NCI-H146 treated with DMSO at 0.1 percent for 48 hours (cell line): ENCODE measurements around the gene MEGF9.

Experiments
- DNase-seq: peaks from one replicate; lab custom pipeline; 2025; ENCODE audit not compliant: unreplicated experiment; lab: John Stamatoyannopoulos, UW

MEGF9 gene

GRCh38 chr9:120707170-120707569 is 7.1 kb downstream of the MEGF9 start:
- DNase-seq: no peak

- DNase-seq: no peak
These were observed 9.1 kb downstream of the MEGF9 start for GRCh38 chr9:120705174-120705573.

GRCh38 chr9:120702075-120702474 is 12.2 kb downstream of the MEGF9 start:
- DNase-seq: no peak

GRCh38 chr9:120701248-120701647 is 13.0 kb downstream of the MEGF9 start:
- DNase-seq: no peak

GRCh38 chr9:120698766-120699165 is 15.5 kb downstream of the MEGF9 start:
- DNase-seq: no peak

DNA sequence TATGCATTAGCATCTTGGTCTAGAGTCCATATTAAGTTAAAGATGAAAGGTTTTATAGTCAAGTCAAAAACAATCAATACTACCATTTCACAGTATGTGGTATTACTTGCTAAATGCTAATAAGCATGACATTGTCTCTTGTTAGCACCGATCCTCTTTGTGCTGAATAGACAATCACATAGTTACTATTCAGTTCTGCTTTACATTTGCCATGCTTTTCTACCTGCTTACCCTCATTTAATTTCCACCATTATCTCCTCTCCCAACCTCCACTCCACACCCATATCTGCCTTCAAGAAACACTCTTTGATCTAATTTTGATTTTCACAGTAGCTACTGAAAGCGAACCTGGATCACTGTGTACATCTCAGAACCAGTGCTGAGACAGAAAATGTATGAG is 16.8 kb downstream of the MEGF9 start:
- DNase-seq: no peak

DNA sequence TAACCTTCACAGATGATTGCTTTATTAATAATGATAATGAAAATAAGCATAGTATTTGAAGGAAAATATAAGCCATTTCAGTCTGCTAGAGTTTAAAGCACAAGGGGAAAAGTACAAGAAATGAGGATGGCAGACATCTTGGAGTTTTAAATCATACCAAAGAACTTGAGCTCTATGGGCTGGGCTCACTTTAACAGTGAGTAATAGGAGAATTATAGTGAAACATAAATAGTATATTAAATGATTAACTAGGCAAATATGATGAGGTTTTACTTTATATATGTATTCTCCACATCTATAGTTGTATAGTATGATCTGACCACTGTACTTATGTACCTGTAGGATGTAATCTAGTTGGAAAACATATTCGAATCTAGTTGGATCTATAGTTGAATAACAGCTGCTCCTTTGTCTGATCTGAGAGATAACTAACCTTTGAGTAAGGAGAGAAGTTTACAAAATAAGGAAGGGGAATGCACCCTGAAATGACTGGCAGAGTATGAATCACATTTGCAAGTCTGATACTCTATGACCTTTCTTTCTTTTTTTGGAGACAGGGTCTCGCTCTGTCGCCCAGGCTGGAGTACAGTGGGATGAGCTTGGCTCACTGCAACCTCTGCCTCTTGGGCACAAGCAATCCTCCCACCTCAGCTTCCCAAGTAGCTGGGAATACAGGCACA is 17.6 kb downstream of the MEGF9 start:
- no peak for DNase-seq

GRCh38 chr9:120694559-120694958 is 19.7 kb downstream of the MEGF9 start:
- no peak for DNase-seq

DNA sequence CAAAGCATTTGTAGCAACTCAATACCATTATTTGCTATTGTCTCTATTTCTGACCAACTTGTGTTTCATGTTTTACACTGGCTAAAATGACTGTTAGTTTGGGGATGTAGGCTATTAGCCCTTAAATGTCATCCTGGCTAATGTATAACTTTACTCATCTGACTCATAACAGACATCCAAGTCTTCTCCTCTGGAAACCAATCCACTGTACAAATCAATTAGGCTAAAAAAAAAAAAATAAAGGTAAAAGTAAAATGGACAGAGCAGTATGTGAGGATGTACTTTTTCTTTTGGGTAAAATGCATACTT is 20.6 kb downstream of the MEGF9 start:
- DNase-seq: no peak

DNA sequence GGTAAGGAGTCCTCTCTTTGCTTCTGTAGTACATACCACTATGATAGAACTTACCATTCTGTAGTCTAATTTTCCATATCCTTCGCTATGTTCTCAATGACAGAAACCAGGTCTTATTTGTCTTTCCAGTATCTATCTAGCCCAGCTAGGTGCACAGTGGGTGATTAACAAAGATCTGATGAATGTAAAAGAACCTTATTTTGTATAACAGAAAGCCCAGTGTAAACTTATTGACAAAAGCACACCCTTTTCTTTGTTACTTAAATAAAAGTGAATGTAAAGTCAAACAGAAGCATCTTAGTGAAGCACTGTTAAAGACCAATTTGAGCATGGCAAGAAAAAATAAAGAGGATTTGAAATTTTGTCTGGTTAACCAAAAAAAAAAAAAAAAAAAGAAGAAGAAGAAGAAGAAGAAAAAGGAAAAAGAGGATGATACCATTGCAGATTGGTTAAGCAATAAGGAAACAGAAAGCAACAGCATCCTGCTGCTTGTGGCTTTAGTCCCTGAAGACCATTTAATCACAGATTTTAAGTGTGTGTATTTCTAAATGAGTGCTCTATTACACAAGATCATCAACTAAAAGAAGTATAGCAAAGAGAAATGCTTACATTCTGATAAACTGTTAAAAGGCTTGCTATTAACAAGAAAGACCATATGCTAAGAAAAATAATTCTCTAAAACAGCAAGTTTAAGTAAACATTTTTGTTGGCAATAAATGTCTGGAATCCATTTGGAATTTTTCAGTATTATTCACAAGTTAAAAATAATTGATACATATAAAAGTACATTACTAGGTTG is 21.2 kb downstream of the MEGF9 start:
- DNase-seq: peak; percentile 13

GRCh38 chr9:120690372-120690771 is 23.9 kb downstream of the MEGF9 start:
- DNase-seq: no peak

GRCh38 chr9:120689860-120690259 is 24.4 kb downstream of the MEGF9 start:
- peak; percentile 62 for DNase-seq

- no peak for DNase-seq
These were observed 25.5 kb downstream of the MEGF9 start for GRCh38 chr9:120688758-120689157.

DNA sequence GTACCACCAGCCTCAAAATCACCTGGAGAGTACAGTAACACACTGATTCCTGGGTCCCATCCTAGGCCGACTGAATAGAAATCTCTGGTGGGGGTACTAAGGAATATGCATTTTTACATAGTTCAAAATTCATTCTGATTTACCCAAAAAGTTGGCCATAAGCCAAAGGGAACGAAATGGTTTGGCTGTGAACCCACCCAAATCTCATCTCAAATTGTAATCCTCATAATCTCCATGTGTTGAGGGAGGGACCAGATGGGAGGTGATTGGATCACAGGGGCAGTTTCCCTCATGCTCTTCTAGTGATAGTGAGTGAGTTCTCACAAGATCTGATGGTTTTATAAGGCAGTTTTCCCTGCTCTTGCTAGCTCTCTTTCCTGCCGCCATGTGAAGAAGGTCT is 31.1 kb downstream of the MEGF9 start:
- no peak for DNase-seq

DNA sequence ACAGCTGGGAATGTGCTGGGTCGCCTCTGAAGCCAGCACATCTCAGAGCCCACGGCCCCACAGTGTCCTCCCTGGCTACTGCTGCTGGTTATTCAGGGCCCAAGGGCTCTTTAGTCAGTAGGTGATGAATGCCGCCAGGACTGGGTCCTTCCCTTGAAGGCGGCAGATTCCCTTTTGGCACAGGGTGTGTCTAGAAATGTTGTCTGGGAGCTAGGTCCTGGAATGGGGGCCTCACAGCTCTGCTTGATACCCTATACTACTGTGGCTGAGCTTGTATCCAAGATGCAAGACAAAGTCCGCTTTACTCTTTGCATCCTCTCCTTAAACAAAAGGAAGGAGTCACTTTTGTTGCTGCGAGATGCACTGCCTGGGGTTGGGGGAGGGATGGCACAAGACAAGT is 33.1 kb downstream of the MEGF9 start:
- DNase-seq: no peak

DNA sequence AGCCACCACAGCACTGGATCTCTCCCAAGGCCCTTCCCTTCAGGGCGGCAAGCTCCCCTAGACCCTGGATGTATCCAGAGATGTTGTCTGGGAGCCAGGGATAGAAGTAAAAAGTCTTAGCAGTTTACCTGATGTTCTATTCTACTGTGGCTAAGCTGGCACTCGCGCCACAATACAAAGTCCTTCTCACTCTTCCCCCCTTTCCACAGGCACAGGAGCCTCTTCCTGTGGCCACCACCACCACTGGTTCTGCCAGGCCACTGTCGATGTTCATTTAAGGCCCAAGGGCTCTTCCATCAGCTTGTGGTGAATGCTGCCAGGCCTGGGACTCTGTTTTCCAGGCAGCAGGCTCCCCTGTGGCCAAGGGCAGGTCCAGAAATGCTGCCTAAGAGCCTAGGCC is 33.7 kb downstream of the MEGF9 start:
- DNase-seq: no peak

DNA sequence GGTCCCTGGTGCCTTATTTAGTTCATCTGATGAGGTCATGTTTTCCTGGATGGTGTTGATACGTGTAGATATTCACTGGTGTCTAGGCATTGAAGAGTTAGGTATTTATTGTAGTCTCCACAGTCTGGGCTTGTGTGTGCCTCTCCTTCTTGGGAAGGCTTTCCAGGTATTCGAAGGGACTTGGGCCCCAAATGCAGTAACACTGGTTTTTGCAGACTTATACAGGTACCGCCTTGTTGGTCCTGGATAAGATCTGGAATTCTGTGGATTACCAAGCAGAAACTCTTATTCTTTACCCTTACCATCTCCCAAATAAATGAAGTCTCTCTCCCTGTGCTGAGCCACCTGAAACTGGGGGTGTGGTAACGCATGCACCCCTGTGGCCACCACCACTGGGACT is 34.1 kb downstream of the MEGF9 start:
- no peak for DNase-seq

DNA sequence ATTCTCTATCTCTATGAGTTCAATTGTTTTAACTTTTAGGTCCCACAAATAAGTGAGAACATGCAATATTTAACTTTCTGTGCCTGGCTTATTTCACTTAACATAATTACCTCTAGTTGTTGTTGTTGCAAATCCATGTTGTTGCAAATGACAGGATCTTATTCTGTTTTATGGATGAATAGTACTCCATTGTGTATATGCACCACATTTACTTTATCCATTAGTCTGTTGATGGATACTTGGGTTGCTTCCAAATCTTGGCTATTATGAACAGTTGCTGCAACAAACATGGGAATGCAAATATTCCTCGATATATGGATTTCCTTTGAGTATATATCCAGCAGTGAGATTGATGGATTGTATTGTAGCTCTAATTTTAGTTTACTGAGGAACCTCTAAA is 36.3 kb downstream of the MEGF9 start:
- no peak for DNase-seq

- DNase-seq: no peak
These were observed 37.4 kb downstream of the MEGF9 start for GRCh38 chr9:120676767-120677402.

DNA sequence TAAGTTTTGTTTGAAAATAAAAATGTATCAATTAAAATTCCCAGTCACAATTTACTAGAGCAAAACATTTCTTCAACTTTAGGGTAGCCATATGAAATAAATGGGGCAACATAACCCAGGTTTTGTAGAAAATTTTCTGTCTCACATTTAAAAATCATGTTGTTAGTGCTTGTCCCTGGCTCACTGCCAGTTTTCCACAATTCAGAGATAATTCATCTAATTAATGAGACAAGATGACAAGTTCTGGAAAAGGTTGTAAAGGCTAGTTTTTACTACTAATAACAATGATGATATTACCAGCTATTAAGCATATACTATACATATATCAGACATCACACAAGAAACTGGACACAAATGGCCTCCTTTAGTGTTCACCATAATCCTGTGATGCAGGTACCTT is 45.9 kb downstream of the MEGF9 start:
- no peak for DNase-seq

GRCh38 chr9:120663950-120664349 is 50.3 kb downstream of the MEGF9 start:
- DNase-seq: no peak

GRCh38 chr9:120663380-120663779 is 50.9 kb downstream of the MEGF9 start:
- DNase-seq: no peak
